ENCODE results near the gene ADGRF5.

The ADGRF5 gene

DNA sequence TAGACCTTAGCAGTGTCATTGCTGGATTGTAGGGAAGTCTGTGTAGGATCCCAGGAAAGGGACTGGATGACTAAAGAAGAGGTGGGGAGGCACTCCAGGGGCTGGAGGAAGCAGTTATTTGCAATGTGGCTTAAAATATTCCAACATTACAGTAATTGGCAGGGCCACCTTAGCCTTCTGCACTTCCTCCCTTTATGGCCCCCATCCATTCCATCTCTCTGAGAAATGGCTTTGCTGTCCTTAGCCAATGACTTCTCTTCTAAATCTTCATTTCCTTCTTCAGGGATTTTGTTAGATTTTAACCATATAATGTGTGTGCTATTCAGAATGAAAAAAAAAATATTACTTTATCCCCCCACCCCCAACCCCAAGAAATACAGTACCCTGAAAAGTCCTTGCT, 6.4 kb downstream of the ADGRF5 start:
- no peak for TF ChIP-seq CTCF (IDR thresholded peaks at IDR 0.05; ENCODE audit: low read depth, low read length, missing control alignments)
- no peak overlapping the region for H3K4me3 ChIP-seq (replicated peaks; ENCODE audit: low read depth, low read length)
- DNase-seq (ENCODE audit: extremely low read depth, low read depth): no peak

DNA sequence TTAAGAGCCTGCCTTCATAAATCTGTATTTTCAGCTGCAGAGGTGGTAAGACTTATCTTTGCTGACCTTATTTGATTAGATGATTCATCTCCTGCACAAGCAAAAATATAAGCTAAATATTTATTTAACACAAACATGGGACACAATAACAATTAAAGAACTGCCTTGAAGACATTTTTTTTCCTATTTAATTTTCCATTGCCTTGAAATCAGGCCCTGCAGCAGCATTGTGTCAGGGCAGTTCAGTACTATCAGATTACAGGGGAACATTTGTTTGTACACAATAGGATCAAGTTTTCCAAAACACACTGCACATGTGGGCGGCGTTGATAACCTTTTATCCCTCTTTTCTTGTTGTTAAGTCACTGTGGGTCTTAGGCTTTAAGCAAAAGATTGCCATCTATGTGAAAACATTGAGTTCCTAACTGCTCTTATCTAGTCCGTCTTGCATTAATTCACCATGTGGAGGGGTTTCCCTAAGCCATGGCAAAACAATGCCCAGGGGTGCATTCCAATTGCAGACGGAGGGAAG, 7.4 kb downstream of the ADGRF5 start:
- TF ChIP-seq CTCF (IDR thresholded peaks at IDR 0.05; ENCODE audit: low read depth, low read length, missing control alignments): no peak
- no peak for DNase-seq (ENCODE audit: extremely low read depth, low read depth)
- no peak overlapping the region for H3K4me3 ChIP-seq (replicated peaks; ENCODE audit: low read depth, low read length)

GRCh38 chr6:46909371-46909770, 12.4 kb downstream of the ADGRF5 start:
- no peak for DNase-seq (ENCODE audit: extremely low read depth, low read depth)
- TF ChIP-seq CTCF (IDR thresholded peaks at IDR 0.05; ENCODE audit: low read depth, low read length, missing control alignments): no peak

DNA sequence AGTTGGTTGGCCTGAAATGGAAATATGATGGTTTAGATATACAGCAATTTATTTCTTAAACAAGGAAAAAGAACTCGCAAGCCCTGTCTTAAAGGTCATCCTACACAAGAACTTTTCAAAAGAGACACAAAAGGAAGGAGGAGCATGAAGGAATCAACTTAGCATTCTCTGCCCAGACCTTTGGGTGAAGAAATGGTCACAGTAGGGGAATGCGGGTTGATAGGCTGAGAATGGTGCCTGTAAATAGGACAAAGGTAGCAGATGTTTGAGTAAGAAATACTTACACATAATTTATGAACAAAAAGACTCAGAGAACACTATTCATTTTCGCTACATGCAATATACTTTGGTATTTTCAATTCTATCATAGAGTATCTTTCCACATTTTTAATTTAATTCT, 15.0 kb downstream of the ADGRF5 start:
- DNase-seq (ENCODE audit: extremely low read depth, low read depth): no peak
- no peak for TF ChIP-seq CTCF (IDR thresholded peaks at IDR 0.05; ENCODE audit: low read depth, low read length, missing control alignments)
- no peak overlapping the region for H3K4me3 ChIP-seq (replicated peaks; ENCODE audit: low read depth, low read length)

More at GRCh38 chr6:46909371-46909770, 12.4 kb downstream of the ADGRF5 start:
- no peak overlapping the region for H3K4me3 ChIP-seq (replicated peaks; ENCODE audit: low read depth, low read length)

GRCh38 chr6:46904117-46904516, 17.6 kb downstream of the ADGRF5 start:
- no peak overlapping the region for H3K4me3 ChIP-seq (replicated peaks; ENCODE audit: low read depth, low read length)
- TF ChIP-seq CTCF (IDR thresholded peaks at IDR 0.05; ENCODE audit: low read depth, low read length, missing control alignments): no peak
- DNase-seq (ENCODE audit: extremely low read depth, low read depth): no peak

DNA sequence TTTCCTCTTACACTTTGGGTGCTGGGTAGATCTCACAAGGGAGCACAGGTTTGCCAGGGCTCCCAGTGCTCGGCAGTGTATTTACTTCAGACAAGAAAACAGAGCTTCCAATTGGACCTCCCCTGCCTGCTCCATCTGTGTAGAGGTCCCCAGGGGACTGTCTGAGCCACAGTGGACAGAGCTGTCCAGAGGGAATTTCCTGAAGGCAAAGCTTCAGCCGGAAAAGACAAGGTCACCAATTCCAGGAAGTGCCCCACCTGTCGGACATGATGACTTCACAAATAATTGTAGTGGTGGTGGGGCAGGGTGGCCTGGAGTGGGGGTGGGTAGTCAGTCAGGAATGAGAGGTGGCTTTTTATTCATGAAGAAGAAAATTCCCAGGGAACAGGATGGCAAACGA, 18.6 kb downstream of the ADGRF5 start:
- no peak overlapping the region for H3K4me3 ChIP-seq (replicated peaks; ENCODE audit: low read depth, low read length)
- DNase-seq (ENCODE audit: extremely low read depth, low read depth): no peak
- TF ChIP-seq CTCF (IDR thresholded peaks at IDR 0.05; ENCODE audit: low read depth, low read length, missing control alignments): no peak

DNA sequence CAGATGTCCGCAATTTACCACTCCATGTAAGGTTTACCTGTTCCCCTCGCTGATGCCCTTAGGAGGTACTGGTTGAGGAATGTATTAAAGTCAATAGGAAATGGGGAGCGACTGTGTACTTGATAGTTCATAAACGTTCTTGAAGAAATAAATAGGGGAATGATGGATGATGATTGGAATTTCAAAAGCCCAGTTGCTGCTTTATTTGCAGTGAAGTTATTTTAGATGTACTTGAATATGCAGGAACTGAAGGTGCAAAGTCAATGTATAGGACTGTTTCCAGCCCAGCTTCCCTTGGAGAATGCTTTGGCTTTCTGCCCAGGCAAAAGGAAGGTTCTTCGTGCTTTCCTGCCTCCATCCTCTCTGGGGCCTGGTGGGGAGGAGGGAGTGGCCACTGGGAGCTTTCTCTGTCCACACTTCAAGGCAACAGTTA, 19.8 kb downstream of the ADGRF5 start:
- no peak for TF ChIP-seq CTCF (IDR thresholded peaks at IDR 0.05; ENCODE audit: low read depth, low read length, missing control alignments)
- DNase-seq (ENCODE audit: extremely low read depth, low read depth): no peak
- H3K4me3 ChIP-seq (replicated peaks; ENCODE audit: low read depth, low read length): no peak overlapping the region
